ENCODE measurements around the gene LEF1. TPM values are rescaled to one million over a fixed set of nuclear protein-coding genes. Genes with fewer than 3 reads are reported as not detected.
A peak's percentile ranks its signal among the peaks of the same experiment; 100 is the strongest.

LEF1 gene
- total and polyA plus RNA-seq, 11 donors: 0.08 to 3.0 (median 0.91) TPM; not detected in 1

DNA sequence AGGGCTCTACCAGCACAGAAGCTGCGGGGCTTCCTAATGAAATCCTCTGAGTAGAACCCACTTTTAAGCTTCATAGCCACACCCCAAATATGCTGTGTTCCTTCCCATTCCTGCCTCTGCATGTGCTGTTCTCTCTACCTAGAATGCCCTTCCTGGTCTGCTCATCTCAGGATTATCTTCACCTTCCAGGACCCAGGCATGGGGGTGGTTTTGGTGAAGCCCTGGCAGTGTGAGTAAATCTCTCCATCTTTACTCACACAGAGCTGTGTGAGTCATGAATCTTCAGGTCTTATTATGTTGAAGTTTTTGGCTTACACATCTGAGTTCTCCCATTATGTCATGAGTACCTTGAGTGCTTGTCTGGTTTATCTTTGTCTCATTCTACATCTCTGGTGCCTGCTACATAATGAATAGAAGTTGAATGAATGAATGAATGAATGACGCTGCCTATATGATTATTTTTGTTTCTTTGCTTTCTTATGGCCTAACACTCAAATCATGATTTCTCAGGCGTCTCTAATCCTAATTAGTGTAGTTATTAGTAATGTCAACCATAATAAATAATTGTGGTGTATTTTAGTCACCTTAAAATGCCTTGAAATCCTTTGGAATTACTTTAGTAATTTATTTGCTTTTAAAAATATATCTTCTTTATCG is 137.2 kb downstream of the LEF1 start:
- Histone ChIP-seq H3K4me3 (no peak overlapping the region), H3K27me3 (no peaks in the 10 kb centered on the region), H3K4me1 (peaks cover 0 to 4% (median 0%) of the 10 kb centered on the region in 12 donors), H3K9me3 (no peaks in the 10 kb centered on the region), H3K27ac (no peak overlapping the region), H3K36me3 (peaks cover 0 to 90% (median 57%) of the 10 kb centered on the region in 9 donors)
- intact Hi-C loops (cut with DNase I): loop anchor here in 1 of 10 donors (5.0 kb wide), 1 partner anchor 541 kb away; no protein-coding TSS in a partner anchor
- TF ChIP-seq, protein P1, sequence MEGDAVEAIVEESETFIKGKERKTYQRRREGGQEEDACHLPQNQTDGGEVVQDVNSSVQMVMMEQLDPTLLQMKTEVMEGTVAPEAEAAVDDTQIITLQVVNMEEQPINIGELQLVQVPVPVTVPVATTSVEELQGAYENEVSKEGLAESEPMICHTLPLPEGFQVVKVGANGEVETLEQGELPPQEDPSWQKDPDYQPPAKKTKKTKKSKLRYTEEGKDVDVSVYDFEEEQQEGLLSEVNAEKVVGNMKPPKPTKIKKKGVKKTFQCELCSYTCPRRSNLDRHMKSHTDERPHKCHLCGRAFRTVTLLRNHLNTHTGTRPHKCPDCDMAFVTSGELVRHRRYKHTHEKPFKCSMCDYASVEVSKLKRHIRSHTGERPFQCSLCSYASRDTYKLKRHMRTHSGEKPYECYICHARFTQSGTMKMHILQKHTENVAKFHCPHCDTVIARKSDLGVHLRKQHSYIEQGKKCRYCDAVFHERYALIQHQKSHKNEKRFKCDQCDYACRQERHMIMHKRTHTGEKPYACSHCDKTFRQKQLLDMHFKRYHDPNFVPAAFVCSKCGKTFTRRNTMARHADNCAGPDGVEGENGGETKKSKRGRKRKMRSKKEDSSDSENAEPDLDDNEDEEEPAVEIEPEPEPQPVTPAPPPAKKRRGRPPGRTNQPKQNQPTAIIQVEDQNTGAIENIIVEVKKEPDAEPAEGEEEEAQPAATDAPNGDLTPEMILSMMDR (IDR thresholded peaks at IDR 0.05): no peak
- TF ChIP-seq POLR2A (IDR thresholded peaks at IDR 0.05): no peak
- ATAC-seq (no peak), DNase-seq (no peak)
- WGBS, 4 donors: 98 to 99% (median 98%) methylated on average over 4 of the region's 4 CpGs

DNA sequence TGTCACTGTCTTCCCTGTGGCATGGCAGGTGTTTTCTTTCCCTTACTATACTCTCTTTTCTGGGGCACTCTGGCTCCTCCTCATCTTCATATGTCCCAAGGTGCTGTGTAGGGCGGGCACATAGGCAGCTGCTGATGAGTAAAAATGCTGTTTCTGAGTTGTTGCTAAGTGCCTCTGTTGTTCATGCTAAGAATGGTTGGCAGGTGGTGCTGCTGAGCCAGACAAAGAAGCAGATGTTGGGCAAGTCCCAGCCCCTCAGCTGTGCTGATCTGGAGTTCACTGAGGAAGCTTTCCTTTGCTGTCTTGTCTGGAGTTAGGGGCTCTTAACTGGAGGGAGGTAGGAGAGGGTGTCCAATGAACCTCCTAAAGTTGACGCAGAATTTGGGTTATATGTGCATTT is 138.4 kb downstream of the LEF1 start:
- TF ChIP-seq POLR2A (IDR thresholded peaks at IDR 0.05): no peak
- TF ChIP-seq, protein P1 (IDR thresholded peaks at IDR 0.05): peak in 9 of 12 donors; percentile 19 to 46 (median 34)
- 80 to 88% (median 86%) methylated on average over 2 of the region's 2 CpGs for WGBS, 4 donors
- Histone ChIP-seq H3K27me3 (no peaks in the 10 kb centered on the region), H3K4me1 (peaks cover 0 to 4% (median 0%) of the 10 kb centered on the region in 12 donors), H3K9me3 (no peaks in the 10 kb centered on the region), H3K27ac (no peak overlapping the region), H3K36me3 (peaks cover 0 to 93% (median 57%) of the 10 kb centered on the region in 9 donors), H3K4me3 (no peak overlapping the region)
- ATAC-seq (peak; percentile 47 to 75 (median 60)), DNase-seq (peak in 1 of 5 donors; percentile 36)
- intact Hi-C loops (cut with DNase I): loop anchor here in 1 of 10 donors (5.0 kb wide), 1 partner anchor 542 kb away; no protein-coding TSS in a partner anchor

DNA sequence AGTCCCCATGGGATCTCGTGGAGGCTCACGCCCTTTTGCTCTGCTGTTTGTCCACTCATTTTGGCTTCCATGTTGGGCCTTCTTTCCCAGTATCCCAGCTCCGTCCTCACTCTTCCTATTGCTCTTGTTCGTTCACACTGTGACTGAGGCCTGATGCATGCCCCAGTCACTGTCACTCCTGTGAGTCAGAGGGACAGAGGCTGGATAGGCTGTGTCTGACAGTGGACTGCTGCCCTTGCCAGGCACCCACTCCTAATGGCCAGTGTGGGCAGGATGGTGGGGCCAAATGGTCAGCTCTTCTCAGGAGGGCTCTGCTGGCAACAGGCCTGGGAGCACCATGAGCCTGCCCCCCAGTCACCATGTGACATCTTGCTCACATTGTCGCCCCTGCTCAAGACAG is 139.0 kb downstream of the LEF1 start:
- no peaks in the 10 kb centered on the region for H3K9me3 ChIP-seq
- 84 to 96% (median 89%) methylated on average over 5 of the region's 5 CpGs for WGBS, 4 donors
- H3K36me3 ChIP-seq: peaks cover 0 to 93% (median 58%) of the 10 kb centered on the region in 9 donors
- no peak overlapping the region for H3K4me3 ChIP-seq
- DNase-seq (no peak), ATAC-seq (peak in 3 of 4 donors; percentile 7 to 42 (median 12))
- intact Hi-C loops (cut with DNase I): loop anchor here in 1 of 10 donors (5.0 kb wide), 1 partner anchor 543 kb away; no protein-coding TSS in a partner anchor
- H3K4me1 ChIP-seq: peaks cover 0 to 4% (median 0%) of the 10 kb centered on the region in 12 donors
- no peak overlapping the region for H3K27ac ChIP-seq
- no peak for TF ChIP-seq POLR2A (IDR thresholded peaks at IDR 0.05)
- H3K27me3 ChIP-seq: no peaks in the 10 kb centered on the region

DNA sequence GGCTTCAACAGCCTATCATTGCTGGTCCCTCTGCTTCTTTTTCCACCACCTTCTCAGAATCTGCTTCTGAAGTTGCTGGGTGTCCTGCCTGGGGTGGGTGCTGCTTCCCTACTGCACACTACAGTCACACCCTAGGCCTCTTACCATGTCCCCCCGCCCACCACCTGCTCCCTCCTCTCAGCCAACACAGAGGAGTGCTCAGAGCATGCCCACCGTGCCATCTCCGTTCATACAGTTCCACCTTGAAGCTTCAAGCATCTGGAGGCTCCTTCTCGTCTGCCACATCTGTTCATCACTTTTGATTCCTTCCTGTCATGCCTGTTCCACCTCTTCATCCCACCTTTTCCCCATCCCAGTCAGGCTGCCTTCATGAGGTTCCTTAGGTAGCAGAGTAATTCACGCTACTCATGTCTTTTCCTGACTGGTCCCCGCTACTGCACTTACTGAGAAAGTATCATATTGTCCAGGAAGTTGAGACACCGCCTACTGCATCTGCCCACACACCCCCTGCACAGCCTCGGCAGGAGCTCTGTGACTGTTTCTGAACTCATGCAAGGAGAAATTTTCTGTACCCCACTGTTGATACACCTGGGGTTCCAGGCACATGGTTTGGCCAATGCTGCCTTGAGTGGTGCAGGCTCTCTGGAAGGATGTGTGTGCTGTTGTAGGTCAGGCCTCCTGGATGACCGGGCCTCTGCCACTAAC is 139.6 kb downstream of the LEF1 start:
- TF ChIP-seq, protein P1 (IDR thresholded peaks at IDR 0.05): no peak
- TF ChIP-seq POLR2A (IDR thresholded peaks at IDR 0.05): no peak
- 78 to 88% (median 86%) methylated on average over 9 of the region's 9 CpGs for WGBS, 4 donors
- H3K27me3 ChIP-seq: no peaks in the 10 kb centered on the region
- H3K36me3 ChIP-seq: peaks cover 0 to 93% (median 58%) of the 10 kb centered on the region in 9 donors
- ATAC-seq: peak in 1 of 4 donors; percentile 16
- DNase-seq: no peak
- H3K4me3 ChIP-seq: no peak overlapping the region
- no peaks in the 10 kb centered on the region for H3K9me3 ChIP-seq
- intact Hi-C loops (cut with DNase I): no loop called here
- H3K27ac ChIP-seq: no peak overlapping the region
- H3K4me1 ChIP-seq: peaks cover 0 to 4% (median 0%) of the 10 kb centered on the region in 12 donors

Measured in heart left ventricle (tissue), 16 donors.